RWPE2 (cell line): ENCODE results near the gene CAPN11.
A peak's percentile ranks its signal among the peaks of the same experiment; 100 is the strongest.

Source experiments
- ATAC-seq: fragments of 200-7000 bp; cut with Tn5 transposase; 3 replicates; pipeline ENCODE4 v1.9.1; 2021; ENCODE audit warnings: low read depth
- DNase-seq: peaks from one replicate; pipeline ENCODE4 v3.0.0-alpha.2; 2020; ENCODE audit warnings: low spot score
- H3K27ac ChIP-seq: fragments of 450-650 bp; 2 replicates; pipeline ENCODE4 v1.5.1; 2017; ENCODE audit warnings: mild to moderate bottlenecking; ENCODE audit not compliant: poor library complexity, severe bottlenecking
- H3K27me3 ChIP-seq: fragments of 250-450 bp; sonication (Bioruptor Pico); 2 replicates; pipeline ENCODE4 v1.5.1; 2021; ENCODE audit warnings: mild to moderate bottlenecking, moderate library complexity; ENCODE audit not compliant: insufficient read depth, poor library complexity, severe bottlenecking
- H3K36me3 ChIP-seq: fragments of 250-450 bp; sonication (Bioruptor Pico); 2 replicates; pipeline ENCODE4 v1.5.1; 2020; ENCODE audit warnings: low read depth, mild to moderate bottlenecking, moderate library complexity
- H3K4me1 ChIP-seq: fragments of 250-450 bp; sonication (Bioruptor Pico); 2 replicates; pipeline ENCODE4 v1.5.1; 2021; ENCODE audit warnings: mild to moderate bottlenecking, moderate library complexity; ENCODE audit not compliant: insufficient read depth, poor library complexity, severe bottlenecking
- H3K4me3 ChIP-seq: fragments of 250-450 bp; sonication (Bioruptor Pico); 2 replicates; pipeline ENCODE4 v1.5.1; 2021; ENCODE audit warnings: mild to moderate bottlenecking, moderate library complexity; ENCODE audit not compliant: severe bottlenecking
- H3K9me3 ChIP-seq: fragments of 250-450 bp; sonication (Bioruptor Pico); 2 replicates; pipeline ENCODE4 v1.5.1; 2021; ENCODE audit warnings: mild to moderate bottlenecking, moderate library complexity; ENCODE audit not compliant: severe bottlenecking
- CTCF ChIP-seq: fragments of 450-650 bp; IDR thresholded peaks from one replicate; pipeline ENCODE4 v1.5.1; 2017; ENCODE audit warnings: mild to moderate bottlenecking, moderate library complexity; ENCODE audit not compliant: poor library complexity, severe bottlenecking

CAPN11 gene

GRCh38 chr6:44117397-44118128 is 41.1 kb upstream of the CAPN11 start:
- peak; percentile 54 for ATAC-seq
- no peak overlapping the region for H3K4me3 ChIP-seq
- H3K9me3 ChIP-seq: no peaks in the 10 kb centered on the region
- peaks cover 59% of the 10 kb centered on the region for H3K4me1 ChIP-seq
- peaks cover 42% of the 10 kb centered on the region for H3K36me3 ChIP-seq
- no peak for DNase-seq
- no peak for TF ChIP-seq CTCF
- H3K27ac ChIP-seq: peak overlapping the region; percentile 95
- no peaks in the 10 kb centered on the region for H3K27me3 ChIP-seq

DNA sequence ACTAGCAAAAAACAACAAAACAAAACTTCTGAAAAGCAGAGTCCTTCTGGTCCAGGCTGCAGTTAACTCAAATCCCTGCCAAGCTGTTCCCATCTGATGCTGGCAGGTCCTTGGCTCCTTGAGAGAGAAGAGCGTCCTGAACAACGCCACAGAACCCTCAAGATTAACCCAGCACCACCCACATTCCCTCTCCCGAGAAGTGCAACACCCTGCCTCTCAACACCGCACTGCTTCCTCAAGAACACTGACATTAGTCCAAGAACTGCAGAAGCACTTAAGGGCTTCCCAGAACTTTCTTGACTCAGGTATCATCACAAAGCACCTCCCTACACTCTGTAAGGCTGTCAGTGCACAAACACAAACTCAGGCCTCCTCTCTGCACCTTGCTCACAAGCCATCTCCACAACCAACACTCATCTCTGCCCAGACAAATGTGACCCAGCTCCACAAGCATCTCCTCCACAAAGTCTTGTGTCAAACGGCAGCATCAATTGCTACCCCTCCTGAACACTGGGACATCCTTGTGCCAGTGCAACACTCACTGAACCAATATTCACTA is 38.8 kb upstream of the CAPN11 start:
- H3K27ac ChIP-seq: peak overlapping the region; percentile 95
- H3K4me3 ChIP-seq: no peak overlapping the region
- DNase-seq (no peak), ATAC-seq (no peak)
- H3K27me3 ChIP-seq: no peaks in the 10 kb centered on the region
- TF ChIP-seq CTCF: no peak
- no peaks in the 10 kb centered on the region for H3K9me3 ChIP-seq
- peaks cover 79% of the 10 kb centered on the region for H3K4me1 ChIP-seq
- H3K36me3 ChIP-seq: peaks cover 26% of the 10 kb centered on the region

DNA sequence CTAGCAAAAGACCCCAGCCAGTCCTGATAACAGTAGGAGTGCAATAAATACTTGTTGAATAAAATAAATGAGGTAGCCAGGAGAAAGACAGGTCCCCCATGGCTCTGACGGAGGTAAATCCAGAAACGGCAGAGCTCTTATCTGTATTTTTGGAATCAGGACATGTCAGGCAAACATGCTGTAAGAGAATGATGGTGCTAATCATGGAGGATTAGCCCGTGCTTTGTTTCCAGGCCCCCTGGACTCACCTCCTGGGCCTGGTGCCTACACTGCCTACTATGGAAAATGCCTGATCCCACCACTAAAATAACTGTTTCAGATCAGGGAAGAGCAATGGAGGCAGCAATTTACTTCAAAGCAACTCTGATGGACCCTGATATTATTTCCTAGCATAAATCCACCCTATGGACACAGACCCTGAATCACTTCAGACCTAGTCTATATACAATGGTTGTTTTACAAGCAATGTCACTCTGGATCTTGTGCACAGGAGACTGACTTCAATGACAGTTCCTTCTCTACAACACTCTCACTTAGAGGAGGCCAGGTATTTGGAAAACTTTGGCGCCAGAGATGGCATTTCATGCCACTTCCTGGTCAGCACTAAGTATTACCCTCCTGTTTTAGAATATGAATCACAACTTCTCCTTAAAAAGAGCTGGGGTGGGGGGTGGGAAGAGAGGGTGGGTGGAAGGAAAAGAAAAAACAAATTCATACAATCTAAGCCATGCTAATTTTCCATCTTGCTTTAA is 37.8 kb upstream of the CAPN11 start:
- peak overlapping the region; percentile 95 for H3K27ac ChIP-seq
- no peaks in the 10 kb centered on the region for H3K9me3 ChIP-seq
- H3K36me3 ChIP-seq: peaks cover 16% of the 10 kb centered on the region
- H3K4me1 ChIP-seq: peaks cover 76% of the 10 kb centered on the region
- H3K4me3 ChIP-seq: no peak overlapping the region
- no peak for DNase-seq
- ATAC-seq: no peak
- TF ChIP-seq CTCF: no peak
- no peaks in the 10 kb centered on the region for H3K27me3 ChIP-seq

GRCh38 chr6:44122801-44123200 is 35.8 kb upstream of the CAPN11 start:
- no peak for ATAC-seq
- H3K4me1 ChIP-seq: peaks cover 60% of the 10 kb centered on the region
- no peak for DNase-seq

More at GRCh38 chr6:44122801-44123200, 35.8 kb upstream of the CAPN11 start:
- Histone ChIP-seq H3K4me3 (no peak overlapping the region), H3K36me3 (peaks cover 13% of the 10 kb centered on the region), H3K9me3 (no peaks in the 10 kb centered on the region), H3K27me3 (no peaks in the 10 kb centered on the region), H3K27ac (peak overlapping the region; percentile 95)
- TF ChIP-seq CTCF: no peak
